Upper lobe of left lung (tissue), 6 donors: ENCODE results near the gene PTCH1. TPM values are rescaled to one million over a fixed set of nuclear protein-coding genes. Genes with fewer than 3 reads are reported as not detected.

Experiments
- ATAC-seq, 2 donors: fragments of 200-7000 bp; cut with Tn5 transposase; one replicate each; pipeline ENCODE4 v1.9.1; 2022; ENCODE audit warnings: mild to moderate bottlenecking in 2 of 2, moderate library complexity in 2 of 2; ENCODE audit not compliant: low FRiP score in 2 of 2
- DNase-seq, 2 donors: peaks; one replicate each; pipeline ENCODE4 v3.0.0-alpha.2; 2019 to 2020
- H3K27ac ChIP-seq, 4 donors: fragments of 200-600 bp; sonication (generic); one replicate each; pipeline ENCODE4 v1.5.1; 2016 to 2019
- H3K27me3 ChIP-seq, 4 donors: fragments of 200-600 bp; sonication (generic); one replicate each; pipeline ENCODE4 v1.5.1; 2017 to 2019
- H3K36me3 ChIP-seq, 4 donors: fragments of 200-600 bp; sonication (generic); one replicate each; pipeline ENCODE4 v1.5.1; 2016 to 2019
- H3K4me1 ChIP-seq, 4 donors: fragments of 200-600 bp; sonication (generic); one replicate each; pipeline ENCODE4 v1.5.1; 2018 to 2019
- H3K4me3 ChIP-seq, 4 donors: fragments of 200-600 bp; sonication (generic); one replicate each; pipeline ENCODE4 v1.5.1; 2017 to 2019; ENCODE audit warnings: mild to moderate bottlenecking in 2 of 4, moderate library complexity in 1 of 4
- H3K9me3 ChIP-seq, 4 donors: fragments of 200-600 bp; sonication (generic); one replicate each; pipeline ENCODE4 v1.5.1; 2018 to 2019
- EP300 ChIP-seq, 4 donors: sonication (generic); formaldehyde crosslinking; IDR thresholded peaks; one replicate each; pipeline ENCODE4 v1.5.1; 2017; ENCODE audit warnings: antibody characterized with exemption in 4 of 4, control low read depth in 2 of 4
- POLR2A ChIP-seq, 4 donors: fragments of 450-650 bp; IDR thresholded peaks; one replicate each; pipeline ENCODE4 v1.5.1; 2016 to 2017; ENCODE audit warnings: antibody characterized with exemption in 4 of 4, mild to moderate bottlenecking in 2 of 4
- POLR2AphosphoS5 ChIP-seq, 2 donors: sonication (generic); formaldehyde crosslinking; IDR thresholded peaks; one replicate each; pipeline ENCODE4 v1.5.1; 2017; ENCODE audit warnings: antibody characterized with exemption in 2 of 2
- WGBS, 2 donors: methylation state at CpG; one replicate each; pipeline ENCODE4 v1.1.5; 2017 to 2018; 5-methylcytosine and 5-hydroxymethylcytosine counted together
- total RNA-seq, 6 donors: library from RNA; depleted of rRNA in 4 of 6; stranded (reverse); fragments of >200 nt in 4 of 6; gene quantifications; one replicate each; pipeline versions ENCODE4 v1.1.0 to v1.2.1, GENCODE V29; 2016 to 2021
- TF ChIP-seq, protein P1 (sequence below), 6 experiments: fragments of 450-650 bp in 4 of 6; fragments of 200-600 bp in 2 of 6; sonication (generic) in 2 of 6; IDR thresholded peaks; one replicate each; pipeline ENCODE4 v1.5.1; 2016 to 2019; ENCODE audit warnings: antibody characterized with exemption in 6 of 6
- donor health status: DM: no; HTN: no; CAD: no; lungs with moderate emphysema.
- donor health status: DM: no; HTN: yes; CAD: no; lungs with severe emphysema.

The PTCH1 gene
- total RNA-seq, 6 donors from 2014 or later: 7.4 to 28.0 (median 13.9) TPM

GRCh38 chr9:95497772-95498171, 19.0 kb downstream of the PTCH1 start:
- H3K27me3 ChIP-seq: no peaks in the 10 kb centered on the region
- no peak overlapping the region for H3K4me3 ChIP-seq
- H3K4me1 ChIP-seq: peaks cover 19 to 43% (median 33%) of the 10 kb centered on the region in 4 donors
- 10 to 28% methylated on average over 3 of the region's 3 CpGs for WGBS, 2 donors
- H3K36me3 ChIP-seq: no peaks in the 10 kb centered on the region
- DNase-seq: no peak
- H3K27ac ChIP-seq: peak overlapping the region in 1 of 4 donors; percentile 4
- TF ChIP-seq POLR2A (IDR thresholded peaks at IDR 0.05): no peak
- no peak for TF ChIP-seq POLR2AphosphoS5 (IDR thresholded peaks at IDR 0.05)
- TF ChIP-seq, protein P1, sequence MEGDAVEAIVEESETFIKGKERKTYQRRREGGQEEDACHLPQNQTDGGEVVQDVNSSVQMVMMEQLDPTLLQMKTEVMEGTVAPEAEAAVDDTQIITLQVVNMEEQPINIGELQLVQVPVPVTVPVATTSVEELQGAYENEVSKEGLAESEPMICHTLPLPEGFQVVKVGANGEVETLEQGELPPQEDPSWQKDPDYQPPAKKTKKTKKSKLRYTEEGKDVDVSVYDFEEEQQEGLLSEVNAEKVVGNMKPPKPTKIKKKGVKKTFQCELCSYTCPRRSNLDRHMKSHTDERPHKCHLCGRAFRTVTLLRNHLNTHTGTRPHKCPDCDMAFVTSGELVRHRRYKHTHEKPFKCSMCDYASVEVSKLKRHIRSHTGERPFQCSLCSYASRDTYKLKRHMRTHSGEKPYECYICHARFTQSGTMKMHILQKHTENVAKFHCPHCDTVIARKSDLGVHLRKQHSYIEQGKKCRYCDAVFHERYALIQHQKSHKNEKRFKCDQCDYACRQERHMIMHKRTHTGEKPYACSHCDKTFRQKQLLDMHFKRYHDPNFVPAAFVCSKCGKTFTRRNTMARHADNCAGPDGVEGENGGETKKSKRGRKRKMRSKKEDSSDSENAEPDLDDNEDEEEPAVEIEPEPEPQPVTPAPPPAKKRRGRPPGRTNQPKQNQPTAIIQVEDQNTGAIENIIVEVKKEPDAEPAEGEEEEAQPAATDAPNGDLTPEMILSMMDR (IDR thresholded peaks at IDR 0.05): no peak
- TF ChIP-seq EP300 (IDR thresholded peaks at IDR 0.05): no peak
- no peak for ATAC-seq
- no peaks in the 10 kb centered on the region for H3K9me3 ChIP-seq

GRCh38 chr9:95496687-95497086, 20.1 kb downstream of the PTCH1 start:
- H3K4me3 ChIP-seq: no peak overlapping the region
- ATAC-seq (no peak), DNase-seq (no peak)
- H3K27ac ChIP-seq: no peak overlapping the region
- H3K27me3 ChIP-seq: no peaks in the 10 kb centered on the region
- TF ChIP-seq EP300 (IDR thresholded peaks at IDR 0.05): no peak
- TF ChIP-seq, protein P1 (IDR thresholded peaks at IDR 0.05): no peak
- no peaks in the 10 kb centered on the region for H3K9me3 ChIP-seq
- WGBS, 2 donors: 71 to 75% methylated on average over 2 of the region's 2 CpGs
- peaks cover 19 to 43% (median 33%) of the 10 kb centered on the region in 4 donors for H3K4me1 ChIP-seq
- H3K36me3 ChIP-seq: no peaks in the 10 kb centered on the region

DNA sequence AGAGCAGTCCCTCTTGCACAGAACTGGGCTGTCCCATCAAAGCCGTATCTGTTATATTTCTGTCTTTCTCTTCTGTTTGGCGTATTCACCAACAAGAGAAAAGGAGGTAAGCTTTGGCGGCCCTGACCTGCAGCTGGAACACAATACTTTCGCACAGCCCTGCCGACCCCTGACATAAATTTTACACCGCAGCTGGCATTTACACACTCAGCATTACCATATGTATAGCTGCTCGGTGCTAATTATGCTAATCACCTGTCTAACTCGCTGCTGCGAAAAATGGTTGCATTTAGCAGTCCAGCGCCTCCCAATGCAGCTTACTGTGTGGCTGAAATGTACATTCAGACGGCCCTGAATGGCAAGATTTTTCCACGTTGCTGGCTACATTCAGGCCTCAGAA, 20.8 kb downstream of the PTCH1 start:
- TF ChIP-seq POLR2AphosphoS5 (IDR thresholded peaks at IDR 0.05) (no peak), EP300 (IDR thresholded peaks at IDR 0.05) (no peak), POLR2A (IDR thresholded peaks at IDR 0.05) (no peak)
- TF ChIP-seq, protein P1 (IDR thresholded peaks at IDR 0.05): no peak
- Histone ChIP-seq H3K4me3 (no peak overlapping the region), H3K27me3 (no peaks in the 10 kb centered on the region), H3K4me1 (peaks cover 19 to 43% (median 33%) of the 10 kb centered on the region in 4 donors), H3K36me3 (no peaks in the 10 kb centered on the region), H3K9me3 (no peaks in the 10 kb centered on the region), H3K27ac (no peak overlapping the region)
- no peak for ATAC-seq
- 87 to 89% methylated on average over 12 of the region's 12 CpGs for WGBS, 2 donors
- DNase-seq: no peak

GRCh38 chr9:95495529-95495928, 21.2 kb downstream of the PTCH1 start:
- 74 to 89% methylated on average over 3 of the region's 3 CpGs for WGBS, 2 donors
- Histone ChIP-seq H3K4me3 (no peak overlapping the region), H3K27ac (no peak overlapping the region), H3K4me1 (peaks cover 19 to 43% (median 32%) of the 10 kb centered on the region in 4 donors), H3K36me3 (no peaks in the 10 kb centered on the region), H3K9me3 (no peaks in the 10 kb centered on the region), H3K27me3 (no peaks in the 10 kb centered on the region)
- TF ChIP-seq POLR2AphosphoS5 (IDR thresholded peaks at IDR 0.05) (no peak), POLR2A (IDR thresholded peaks at IDR 0.05) (no peak), EP300 (IDR thresholded peaks at IDR 0.05) (no peak)
- TF ChIP-seq, protein P1 (IDR thresholded peaks at IDR 0.05): no peak
- no peak for ATAC-seq
- no peak for DNase-seq
